GM21526 (cell line): Measurements from ENCODE around the gene TMEM168.
"Not testable (repeated sequence)": the region's sequence is repeated elsewhere in the genome, so short reads cannot be mapped to it uniquely, and the experiment has no call there.

Experiments used
- ATAC-seq: cut with Tn5 transposase; IDR thresholded peaks from one replicate; pipeline ENCODE4 v1.9.1; 2021; ENCODE audit warnings: moderate library complexity; ENCODE audit not compliant: unreplicated experiment, low FRiP score

Gene TMEM168, protein sequence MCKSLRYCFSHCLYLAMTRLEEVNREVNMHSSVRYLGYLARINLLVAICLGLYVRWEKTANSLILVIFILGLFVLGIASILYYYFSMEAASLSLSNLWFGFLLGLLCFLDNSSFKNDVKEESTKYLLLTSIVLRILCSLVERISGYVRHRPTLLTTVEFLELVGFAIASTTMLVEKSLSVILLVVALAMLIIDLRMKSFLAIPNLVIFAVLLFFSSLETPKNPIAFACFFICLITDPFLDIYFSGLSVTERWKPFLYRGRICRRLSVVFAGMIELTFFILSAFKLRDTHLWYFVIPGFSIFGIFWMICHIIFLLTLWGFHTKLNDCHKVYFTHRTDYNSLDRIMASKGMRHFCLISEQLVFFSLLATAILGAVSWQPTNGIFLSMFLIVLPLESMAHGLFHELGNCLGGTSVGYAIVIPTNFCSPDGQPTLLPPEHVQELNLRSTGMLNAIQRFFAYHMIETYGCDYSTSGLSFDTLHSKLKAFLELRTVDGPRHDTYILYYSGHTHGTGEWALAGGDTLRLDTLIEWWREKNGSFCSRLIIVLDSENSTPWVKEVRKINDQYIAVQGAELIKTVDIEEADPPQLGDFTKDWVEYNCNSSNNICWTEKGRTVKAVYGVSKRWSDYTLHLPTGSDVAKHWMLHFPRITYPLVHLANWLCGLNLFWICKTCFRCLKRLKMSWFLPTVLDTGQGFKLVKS

GRCh38 chr7:112789817-112790585 lies at the start of gene TMEM168:
Gene TMEM168, minus strand, starts transcription at chr7:112790393. Its CDS starts 5,568 bp downstream, at chr7:112784825.
- ATAC-seq: peak; percentile 84

DNA sequence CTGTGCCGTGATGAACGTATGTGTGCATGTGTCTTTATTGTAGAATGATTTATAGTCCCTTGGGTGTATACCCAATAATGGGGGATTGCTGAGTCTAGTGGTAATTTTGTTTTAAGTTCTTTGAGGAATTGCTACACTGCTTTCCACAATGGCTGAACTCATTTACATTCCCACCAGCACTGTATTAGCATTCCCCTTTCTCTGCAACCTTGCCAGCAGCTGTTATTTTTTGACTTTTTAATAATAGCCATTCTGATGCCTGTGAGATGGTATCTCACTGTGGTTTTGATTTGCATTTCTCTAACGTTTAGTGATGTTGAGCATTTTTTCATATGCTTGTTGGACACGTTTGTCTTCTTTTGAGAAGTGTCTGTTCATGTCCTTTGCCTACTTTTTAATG lies 45.7 kb upstream of the TMEM168 start:
- ATAC-seq: not testable (repeated sequence)

DNA sequence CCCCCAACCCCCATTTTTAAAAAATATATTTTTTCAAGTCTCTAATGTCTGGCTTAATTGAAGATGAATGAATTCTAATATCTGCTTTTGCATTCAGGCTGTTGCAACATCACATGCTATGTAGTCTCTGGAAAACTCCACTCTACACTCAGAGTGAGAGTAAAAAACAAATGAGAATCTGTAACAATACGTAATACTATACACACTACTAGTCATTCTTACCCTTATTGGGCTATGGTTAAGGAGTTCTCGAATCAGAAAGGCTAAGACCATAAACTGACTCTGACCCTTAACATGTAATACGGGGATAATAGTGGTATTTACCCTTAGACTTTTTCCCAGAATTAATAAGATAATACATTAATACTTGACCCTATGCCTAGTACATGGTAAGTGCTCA lies 42.9 kb upstream of the TMEM168 start:
- ATAC-seq: no peak

GRCh38 chr7:112830769-112831168 lies 40.6 kb upstream of the TMEM168 start:
- ATAC-seq: no peak

DNA sequence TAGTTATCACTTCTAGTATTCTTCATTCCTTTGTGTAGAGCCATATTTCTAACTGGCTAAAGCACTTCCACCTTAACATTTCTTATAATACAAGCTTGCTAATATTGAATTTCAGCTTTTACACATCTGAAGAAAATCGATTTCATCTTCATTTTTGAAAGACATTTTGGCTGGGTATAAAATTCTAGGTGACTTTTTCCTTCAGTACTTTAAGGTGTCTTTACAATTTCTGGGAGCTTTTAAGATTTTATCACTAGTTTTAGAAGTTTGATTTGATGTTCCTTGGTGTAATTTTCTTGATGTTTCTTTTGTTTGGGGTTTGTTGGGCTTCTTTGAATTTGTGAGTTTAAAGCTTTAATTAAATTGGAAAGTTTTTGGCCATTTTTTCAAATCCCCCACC lies 38.5 kb upstream of the TMEM168 start:
- ATAC-seq: no peak

DNA sequence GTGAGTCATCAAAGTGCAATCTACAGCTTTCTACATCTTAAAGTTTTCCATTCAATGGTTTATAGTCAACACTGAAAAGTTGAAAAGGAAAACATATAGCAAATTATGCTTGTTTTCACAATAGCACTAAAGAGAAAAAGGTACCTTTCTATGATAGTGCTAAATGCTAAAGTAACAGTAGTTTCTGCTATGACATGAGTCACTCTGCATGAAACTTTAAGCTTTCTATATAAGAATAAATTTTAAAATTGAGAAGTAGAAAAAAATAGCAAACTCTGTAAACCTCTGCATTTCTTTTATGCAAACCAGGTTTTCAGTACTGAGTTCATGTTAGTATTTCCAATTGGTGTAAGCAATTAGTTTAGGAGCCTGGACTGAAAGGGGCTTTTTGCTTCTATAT lies 31.2 kb upstream of the TMEM168 start:
- ATAC-seq: no peak

DNA sequence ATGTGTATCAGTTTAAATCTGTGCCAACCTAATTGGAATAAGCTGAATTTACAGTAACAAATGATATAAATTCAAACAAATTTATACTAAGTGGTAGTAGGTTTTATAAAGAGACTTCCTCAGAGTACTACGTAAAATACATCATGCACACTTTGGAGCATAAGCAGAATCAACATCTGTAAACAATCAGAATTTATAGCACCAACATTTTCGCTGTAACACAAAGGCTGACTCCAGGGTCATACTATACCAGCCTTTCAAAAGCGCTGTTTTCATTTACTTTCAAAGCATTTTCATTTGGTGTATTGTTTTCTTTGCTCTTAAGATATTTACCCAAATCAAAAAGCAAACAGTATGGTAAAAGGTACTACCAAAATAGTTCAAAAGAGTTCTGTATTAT lies 29.3 kb upstream of the TMEM168 start:
- no peak for ATAC-seq

- no peak for ATAC-seq
These were observed 16.0 kb upstream of the TMEM168 start for GRCh38 chr7:112806156-112806555.

DNA sequence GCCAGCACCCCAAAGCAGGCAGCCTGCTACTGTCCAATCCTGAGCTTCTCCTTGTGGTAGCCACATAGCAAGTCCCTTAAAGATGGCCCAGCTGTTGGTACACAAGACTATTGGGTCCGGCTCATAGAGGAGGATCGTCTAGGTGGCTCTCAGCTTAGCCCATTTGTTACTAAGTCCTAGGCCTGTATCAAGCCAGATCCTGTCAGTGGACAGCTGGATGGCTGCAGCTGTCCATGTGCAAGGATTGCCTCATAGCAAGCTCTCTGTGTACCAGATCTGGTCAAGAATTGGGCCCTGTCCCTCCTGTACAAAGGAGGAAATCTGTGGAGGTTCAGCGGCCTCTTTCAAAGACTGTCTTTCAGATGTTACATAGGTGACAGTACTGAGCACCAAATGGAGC lies 12.2 kb upstream of the TMEM168 start:
- ATAC-seq: no peak

- no peak for ATAC-seq
These were observed 10.3 kb upstream of the TMEM168 start for GRCh38 chr7:112800486-112800885.

DNA sequence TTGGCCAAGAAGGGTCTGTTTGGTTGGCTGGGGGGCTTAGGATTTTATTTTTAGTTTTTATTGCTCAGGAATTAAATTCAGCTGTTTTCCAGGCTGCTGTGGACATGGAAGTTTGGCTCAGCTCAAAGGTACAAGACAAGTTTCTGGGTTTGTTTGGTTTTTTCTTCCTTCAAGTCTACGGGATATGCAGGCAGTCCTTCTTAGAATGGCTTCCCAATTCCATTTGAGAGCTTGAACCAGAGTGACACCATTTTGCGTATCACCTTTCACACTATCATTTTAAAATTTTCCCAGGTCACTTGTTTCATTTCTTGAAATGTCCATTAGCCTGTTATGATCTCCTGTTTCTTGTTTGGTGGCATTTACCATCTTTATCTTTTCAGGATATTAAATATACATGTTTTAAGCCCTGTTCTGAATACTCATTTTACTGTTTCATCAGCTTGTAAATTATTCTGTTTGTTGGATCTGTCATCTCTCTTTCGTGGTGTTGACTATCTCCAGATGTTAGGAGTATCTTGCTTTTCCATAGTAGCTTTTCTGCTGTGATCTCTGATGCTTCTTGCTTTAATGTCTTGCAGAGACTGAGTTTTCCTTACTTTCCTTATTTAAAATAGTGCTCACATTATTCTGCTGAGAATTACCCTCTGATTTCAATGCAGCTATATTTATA lies 9.4 kb upstream of the TMEM168 start:
- ATAC-seq: no peak

- no peak for ATAC-seq
These were observed 8.3 kb upstream of the TMEM168 start for GRCh38 chr7:112798274-112799159.

GRCh38 chr7:112796552-112796951 lies 6.4 kb upstream of the TMEM168 start:
- ATAC-seq: not testable (repeated sequence)

GRCh38 chr7:112792441-112792840 lies 2.2 kb upstream of the TMEM168 start:
- ATAC-seq: no peak

GRCh38 chr7:112791465-112792168 lies 1.4 kb upstream of the TMEM168 start:
- no peak for ATAC-seq

DNA sequence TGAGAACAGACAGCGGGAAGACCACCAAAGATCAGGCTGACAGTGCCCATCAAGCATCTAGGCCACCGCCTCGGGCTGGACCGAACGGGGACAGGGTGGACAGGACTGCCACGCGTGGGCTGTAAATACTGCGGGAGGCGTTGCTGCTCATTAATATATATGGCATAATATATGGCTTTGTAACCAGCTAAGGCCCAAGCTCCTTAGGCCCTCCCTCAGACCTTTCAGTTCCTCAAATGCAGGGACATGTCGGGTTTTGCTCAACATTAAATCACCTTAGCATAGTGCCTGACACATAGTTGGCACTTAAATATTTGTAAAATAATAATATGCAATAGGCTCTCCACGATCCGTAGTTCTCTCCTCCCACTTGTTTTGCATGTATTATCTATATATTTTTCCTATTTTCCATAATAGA lies 402 bp upstream of the TMEM168 start:
- peak; percentile 72 for ATAC-seq

DNA sequence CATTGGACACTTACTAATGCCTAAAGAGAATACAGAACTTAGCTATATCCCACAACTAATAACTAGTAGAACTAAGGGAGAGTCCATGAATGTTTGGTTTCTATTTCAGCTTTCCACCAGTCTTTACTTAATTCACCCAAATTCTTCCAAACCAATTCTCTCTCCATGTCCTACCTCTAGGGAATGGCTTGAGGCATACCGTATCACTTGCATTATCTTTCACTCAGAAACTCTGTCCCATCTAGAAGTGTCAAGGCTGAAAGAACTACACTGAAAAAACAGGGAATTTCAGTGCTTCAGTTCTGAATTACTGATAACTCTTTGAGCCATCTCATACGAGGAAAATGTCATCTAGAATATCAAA lies 758 bp downstream of the TMEM168 start:
- ATAC-seq: no peak

DNA sequence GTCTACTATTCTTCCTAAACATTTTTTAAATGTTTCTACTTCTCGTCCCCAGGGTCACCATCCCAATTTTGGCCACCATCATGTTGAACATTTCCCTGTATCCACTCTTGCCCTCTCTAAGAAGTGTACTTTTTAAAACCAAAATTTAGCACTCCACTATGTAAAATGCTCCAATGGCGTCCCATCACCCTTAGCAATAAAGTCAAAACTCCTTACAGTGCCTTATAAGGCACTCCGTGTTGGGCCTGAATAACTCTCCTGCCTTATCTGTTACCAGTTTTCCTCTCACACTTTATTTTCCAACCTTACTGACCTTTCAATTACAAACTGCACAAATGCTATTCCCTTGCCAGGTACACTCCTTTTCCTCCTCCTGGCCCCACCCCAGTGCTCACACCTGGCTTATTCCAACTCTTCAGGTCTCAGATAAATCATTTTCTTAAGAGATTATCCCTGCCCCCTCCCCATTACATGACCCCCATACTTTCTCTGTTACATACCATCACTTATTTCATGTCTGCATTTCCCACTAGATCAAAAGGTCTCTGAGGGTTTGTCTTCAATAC lies 1.3 kb downstream of the TMEM168 start:
- ATAC-seq: no peak

DNA sequence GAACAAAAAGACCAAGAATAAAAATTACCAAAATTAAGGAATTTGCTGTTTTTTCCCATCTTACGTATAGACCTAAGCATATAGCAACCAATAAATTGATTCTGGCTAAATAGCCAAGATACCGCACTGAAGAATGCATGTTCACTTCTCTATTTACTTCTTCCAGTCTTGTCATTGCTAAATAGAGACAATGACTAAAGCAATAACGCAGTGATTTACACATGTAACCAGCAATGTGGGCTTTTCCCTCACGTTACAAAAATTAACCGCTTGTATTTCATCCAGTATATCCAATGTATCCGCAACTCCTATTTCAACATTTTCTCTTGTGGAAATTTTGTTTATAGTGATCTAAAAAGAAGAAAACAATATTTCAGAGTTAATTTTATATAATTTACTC lies 5.6 kb downstream of the TMEM168 start:
- ATAC-seq: no peak
